ENCODE results near the gene PLCD1.

The PLCD1 gene

GRCh38 chr3:37996785-37997301 is 32.6 kb downstream of the PLCD1 start:
- TF ChIP-seq CTCF (IDR thresholded peaks at IDR 0.05) (peak; percentile 92), ZFX (IDR thresholded peaks at IDR 0.05; ENCODE audit: borderline replicate concordance) (no peak)
- H3K27ac ChIP-seq, result no peak overlapping the region

GRCh38 chr3:37995652-37996641 is 33.5 kb downstream of the PLCD1 start:
- TF ChIP-seq ZFX (IDR thresholded peaks at IDR 0.05; ENCODE audit: borderline replicate concordance) (no peak), CTCF (IDR thresholded peaks at IDR 0.05) (no peak)
- H3K27ac ChIP-seq, result no peak overlapping the region

GRCh38 chr3:37994639-37994972 is 34.8 kb downstream of the PLCD1 start:
- TF ChIP-seq CTCF (IDR thresholded peaks at IDR 0.05) (no peak), ZFX (IDR thresholded peaks at IDR 0.05; ENCODE audit: borderline replicate concordance) (no peak)
- no peak overlapping the region for H3K27ac ChIP-seq

GRCh38 chr3:37993820-37994638 is 35.4 kb downstream of the PLCD1 start:
- no peak overlapping the region for H3K27ac ChIP-seq
- no peak for TF ChIP-seq ZFX (IDR thresholded peaks at IDR 0.05; ENCODE audit: borderline replicate concordance)
- no peak for TF ChIP-seq CTCF (IDR thresholded peaks at IDR 0.05)

GRCh38 chr3:37993460-37993819 is 36.0 kb downstream of the PLCD1 start:
- H3K27ac ChIP-seq, result no peak overlapping the region
- no peak for TF ChIP-seq CTCF (IDR thresholded peaks at IDR 0.05)
- TF ChIP-seq ZFX (IDR thresholded peaks at IDR 0.05; ENCODE audit: borderline replicate concordance), result no peak

- H3K27ac ChIP-seq, result no peak overlapping the region
Measured at GRCh38 chr3:37993067-37993455, 36.4 kb downstream of the PLCD1 start.

More at GRCh38 chr3:37993067-37993455, 36.4 kb downstream of the PLCD1 start:
- TF ChIP-seq ZFX (IDR thresholded peaks at IDR 0.05; ENCODE audit: borderline replicate concordance) (no peak), CTCF (IDR thresholded peaks at IDR 0.05) (no peak)
